Pons (tissue), 1 donor: ENCODE results near the gene HEPH.
"Not testable (repeated sequence)": the region's sequence is repeated elsewhere in the genome, so short reads cannot be mapped to it uniquely, and the experiment has no call there.

Experiments used
- DNase-seq: peaks from one replicate; pipeline ENCODE4 v3.0.0-alpha.2; 2016; ENCODE audit warnings: low spot score

The HEPH gene, protein sequence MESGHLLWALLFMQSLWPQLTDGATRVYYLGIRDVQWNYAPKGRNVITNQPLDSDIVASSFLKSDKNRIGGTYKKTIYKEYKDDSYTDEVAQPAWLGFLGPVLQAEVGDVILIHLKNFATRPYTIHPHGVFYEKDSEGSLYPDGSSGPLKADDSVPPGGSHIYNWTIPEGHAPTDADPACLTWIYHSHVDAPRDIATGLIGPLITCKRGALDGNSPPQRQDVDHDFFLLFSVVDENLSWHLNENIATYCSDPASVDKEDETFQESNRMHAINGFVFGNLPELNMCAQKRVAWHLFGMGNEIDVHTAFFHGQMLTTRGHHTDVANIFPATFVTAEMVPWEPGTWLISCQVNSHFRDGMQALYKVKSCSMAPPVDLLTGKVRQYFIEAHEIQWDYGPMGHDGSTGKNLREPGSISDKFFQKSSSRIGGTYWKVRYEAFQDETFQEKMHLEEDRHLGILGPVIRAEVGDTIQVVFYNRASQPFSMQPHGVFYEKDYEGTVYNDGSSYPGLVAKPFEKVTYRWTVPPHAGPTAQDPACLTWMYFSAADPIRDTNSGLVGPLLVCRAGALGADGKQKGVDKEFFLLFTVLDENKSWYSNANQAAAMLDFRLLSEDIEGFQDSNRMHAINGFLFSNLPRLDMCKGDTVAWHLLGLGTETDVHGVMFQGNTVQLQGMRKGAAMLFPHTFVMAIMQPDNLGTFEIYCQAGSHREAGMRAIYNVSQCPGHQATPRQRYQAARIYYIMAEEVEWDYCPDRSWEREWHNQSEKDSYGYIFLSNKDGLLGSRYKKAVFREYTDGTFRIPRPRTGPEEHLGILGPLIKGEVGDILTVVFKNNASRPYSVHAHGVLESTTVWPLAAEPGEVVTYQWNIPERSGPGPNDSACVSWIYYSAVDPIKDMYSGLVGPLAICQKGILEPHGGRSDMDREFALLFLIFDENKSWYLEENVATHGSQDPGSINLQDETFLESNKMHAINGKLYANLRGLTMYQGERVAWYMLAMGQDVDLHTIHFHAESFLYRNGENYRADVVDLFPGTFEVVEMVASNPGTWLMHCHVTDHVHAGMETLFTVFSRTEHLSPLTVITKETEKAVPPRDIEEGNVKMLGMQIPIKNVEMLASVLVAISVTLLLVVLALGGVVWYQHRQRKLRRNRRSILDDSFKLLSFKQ

GRCh38 chrX:66163849-66164411 lies at the start of gene HEPH:
Gene HEPH, plus strand, starts transcription at chrX:66164247. Its CDS starts 6,324 bp downstream, at chrX:66170571.
- DNase-seq, result peak; percentile 28

GRCh38 chrX:66118722-66119121 lies 45.3 kb upstream of the HEPH start:
- not testable (repeated sequence) for DNase-seq

DNA sequence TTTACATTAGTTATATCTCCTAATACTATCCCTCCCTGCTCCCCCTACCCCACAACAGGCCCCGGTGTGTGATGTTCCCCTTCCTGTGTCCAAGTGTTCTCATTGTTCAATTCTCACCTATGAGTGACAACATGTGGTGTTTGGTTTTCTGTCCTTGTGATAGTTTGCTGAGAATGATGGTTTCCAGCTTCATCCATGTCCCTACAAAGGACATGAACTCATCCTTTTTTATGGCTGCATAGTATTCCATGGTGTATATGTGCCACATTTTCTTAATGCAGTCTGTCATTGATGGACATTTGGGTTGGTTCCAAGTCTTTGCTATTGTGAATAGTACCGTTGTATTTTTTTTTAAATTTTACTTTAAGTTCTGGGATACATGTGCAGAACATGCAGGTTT lies 42.7 kb upstream of the HEPH start:
- DNase-seq, result not testable (repeated sequence)

DNA sequence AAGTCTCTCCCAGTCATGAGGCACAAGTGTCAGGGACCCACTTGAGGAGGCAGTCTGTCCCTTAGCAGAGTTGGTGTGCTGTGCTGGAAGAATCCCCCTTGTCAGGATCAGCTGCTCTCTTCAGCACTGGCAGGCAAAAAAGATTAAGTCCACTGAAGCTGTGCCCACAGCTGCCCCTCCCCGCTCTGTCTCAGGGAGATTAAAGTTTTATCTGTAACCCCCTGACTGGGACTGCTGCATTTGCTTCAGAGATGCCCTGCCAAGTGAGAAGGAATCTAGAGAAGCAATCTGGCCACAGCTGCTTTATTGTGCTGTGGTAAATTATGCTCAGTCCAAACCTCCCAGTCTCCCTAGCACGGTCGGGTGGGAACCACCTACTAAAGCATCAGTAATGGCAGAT lies 37.4 kb upstream of the HEPH start:
- no peak for DNase-seq

DNA sequence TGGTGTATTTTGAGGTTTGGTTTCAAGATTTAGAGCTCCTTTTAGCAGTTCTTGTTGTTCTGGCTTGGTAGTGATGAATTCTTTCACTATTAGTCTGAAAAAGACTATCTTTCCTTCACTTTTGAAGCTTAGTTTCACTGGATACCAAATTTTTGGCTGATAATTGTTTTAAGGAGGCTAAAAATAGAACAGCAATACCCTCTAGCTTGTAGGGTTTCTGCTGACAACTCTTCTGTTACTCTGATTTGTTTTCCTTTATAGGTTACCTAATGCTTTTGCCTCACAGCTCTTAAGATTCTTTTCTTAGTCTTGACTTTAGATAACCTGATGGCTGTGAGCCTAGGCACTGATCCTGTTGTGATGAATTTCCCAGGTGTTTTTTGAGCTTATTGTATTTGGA lies 33.6 kb upstream of the HEPH start:
- DNase-seq, result no peak

DNA sequence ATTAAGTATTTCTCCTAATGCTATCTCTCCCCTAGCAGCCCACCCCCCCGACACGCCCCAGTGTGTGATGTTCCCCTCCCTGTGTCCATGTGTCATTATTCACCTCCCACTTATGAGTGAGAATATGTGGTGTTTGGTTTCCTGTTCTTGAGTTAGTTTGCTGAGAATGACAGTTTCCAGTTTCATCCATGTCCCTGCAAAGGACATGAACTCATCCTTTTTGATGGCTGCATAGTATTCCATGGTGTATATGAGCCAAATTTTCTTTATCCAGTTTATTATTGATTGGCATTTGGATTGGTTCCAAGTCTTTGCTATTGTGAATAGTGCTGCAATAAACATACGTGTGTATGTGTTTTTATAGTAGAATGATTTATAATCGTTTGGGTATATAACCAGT lies 28.8 kb upstream of the HEPH start:
- DNase-seq, result not testable (repeated sequence)

DNA sequence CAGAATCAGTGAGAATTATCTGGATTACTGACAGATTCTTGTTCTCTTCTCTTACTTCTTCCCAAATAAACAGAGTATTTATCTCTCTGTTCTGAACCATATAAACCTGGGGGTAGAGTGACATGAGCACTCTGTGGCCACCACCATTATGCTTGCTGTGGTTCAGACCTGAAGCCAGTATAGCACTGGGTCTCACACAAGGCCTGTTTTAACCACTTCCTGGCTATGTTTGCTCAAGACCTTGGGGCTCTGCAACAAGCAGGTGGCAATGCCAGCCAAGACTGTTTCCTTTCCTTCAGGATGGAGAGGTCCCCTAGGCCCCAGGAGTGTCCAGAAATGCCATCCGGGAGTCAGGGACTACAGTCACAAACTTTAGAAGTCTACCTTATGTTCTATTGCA lies 21.7 kb upstream of the HEPH start:
- DNase-seq, result no peak

GRCh38 chrX:66144258-66144657 lies 19.8 kb upstream of the HEPH start:
- DNase-seq, result no peak

GRCh38 chrX:66149519-66149918 lies 14.5 kb upstream of the HEPH start:
- no peak for DNase-seq

DNA sequence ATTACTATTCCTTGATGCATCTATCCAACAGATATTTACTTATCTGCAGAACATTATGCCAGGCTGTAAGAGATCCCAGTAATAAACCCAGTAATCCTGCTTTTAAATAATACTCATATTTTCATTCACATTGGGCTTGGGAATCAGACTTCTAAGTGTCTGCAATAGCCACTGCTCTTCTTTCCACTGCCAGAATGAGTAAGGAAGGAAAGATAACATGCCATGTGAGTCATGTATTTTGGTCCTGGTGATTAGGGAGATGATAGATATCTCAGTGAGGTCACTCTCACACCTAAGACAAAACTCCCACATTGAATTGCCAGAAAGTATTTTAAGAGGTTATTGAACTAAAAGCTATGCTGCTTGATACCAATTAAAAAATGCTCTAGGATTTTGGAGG lies 13.9 kb upstream of the HEPH start:
- DNase-seq, result no peak

- no peak for DNase-seq
Observed at GRCh38 chrX:66162331-66162822, 1.7 kb upstream of the HEPH start.

DNA sequence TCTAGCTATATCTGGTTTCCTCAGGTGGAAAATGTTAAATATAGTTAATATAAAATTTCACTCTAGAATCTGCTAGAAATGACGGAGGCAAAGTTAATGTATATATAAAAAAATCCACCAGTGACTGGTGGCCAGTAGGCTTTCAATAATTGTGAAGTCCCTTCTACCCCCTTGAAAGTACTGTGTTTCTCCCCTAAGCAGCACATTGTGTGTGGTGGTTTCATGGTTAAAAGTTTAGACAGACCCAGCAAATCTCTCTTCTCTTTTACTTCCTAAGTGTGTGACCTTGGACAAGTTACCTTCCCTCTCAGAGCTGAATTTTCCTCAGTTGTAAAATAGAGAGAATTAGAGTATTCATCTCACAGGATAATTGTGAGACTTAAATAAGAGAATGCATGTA lies 600 bp upstream of the HEPH start:
- DNase-seq, result peak; percentile 4

DNA sequence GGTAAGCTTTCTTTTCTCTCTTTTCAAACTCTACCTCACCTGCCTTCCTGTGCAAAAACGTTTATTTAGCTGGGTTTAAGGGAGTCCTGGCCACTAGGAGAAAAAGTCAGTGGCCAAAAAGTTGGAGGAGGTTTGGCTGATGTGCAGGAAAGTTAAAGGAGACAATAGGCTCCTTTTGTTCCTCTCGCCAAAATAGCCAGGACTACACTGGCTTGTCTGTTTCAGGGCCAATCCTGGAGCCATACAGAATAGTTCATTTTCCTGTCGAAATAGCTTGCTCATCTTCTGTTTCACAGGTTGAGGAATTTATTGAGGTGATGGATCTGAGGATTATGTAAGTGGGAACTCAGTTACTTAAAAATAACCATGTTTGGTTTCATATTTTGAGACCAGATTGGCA lies 423 bp downstream of the HEPH start:
- peak; percentile 48 for DNase-seq

- no peak for DNase-seq
Observed at GRCh38 chrX:66164931-66165330, 884 bp downstream of the HEPH start.

- DNase-seq, result no peak
Observed at GRCh38 chrX:66166671-66167070, 2.6 kb downstream of the HEPH start.

DNA sequence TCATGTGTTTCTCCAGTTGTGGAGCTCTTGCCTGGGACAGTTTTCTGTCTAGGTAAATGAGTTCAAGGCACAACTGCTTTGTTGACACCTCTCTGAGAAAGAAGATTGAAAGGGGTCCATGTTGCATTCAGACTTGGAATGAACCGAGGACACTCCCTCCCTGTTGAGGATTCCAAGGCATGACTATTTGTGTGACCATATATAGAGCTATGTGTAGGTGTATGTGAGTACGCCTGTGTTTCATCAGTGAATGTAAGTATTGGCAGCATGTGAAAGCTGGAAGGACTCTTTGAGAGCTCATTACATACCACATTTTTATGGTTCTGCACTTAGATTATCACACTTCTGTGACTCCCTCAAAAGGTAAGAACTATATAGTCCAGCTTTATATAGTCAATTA lies 3.4 kb downstream of the HEPH start:
- no peak for DNase-seq

GRCh38 chrX:66176134-66176533 lies 12.1 kb downstream of the HEPH start:
- no peak for DNase-seq

DNA sequence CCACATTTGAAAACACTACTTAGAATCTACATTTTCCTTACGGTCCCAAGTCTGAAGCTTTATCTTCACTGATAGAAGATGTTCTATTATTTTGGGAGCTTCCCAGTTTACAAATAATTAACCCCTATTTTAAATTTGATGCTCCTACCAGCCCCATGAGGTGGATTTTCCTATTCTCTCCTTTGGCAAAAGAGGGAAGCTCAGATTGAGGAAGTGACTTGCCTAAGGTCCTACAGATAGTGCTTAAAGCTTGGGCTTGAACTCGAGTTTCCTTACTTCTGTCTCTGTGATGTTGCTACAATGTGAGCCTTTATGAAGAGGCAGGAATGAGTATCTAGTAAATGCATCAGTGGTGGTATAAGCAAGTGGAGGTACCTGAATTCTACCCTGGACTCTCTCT lies 27.5 kb downstream of the HEPH start:
- no peak for DNase-seq

- no peak for DNase-seq
Observed at GRCh38 chrX:66193821-66194220, 29.8 kb downstream of the HEPH start.

DNA sequence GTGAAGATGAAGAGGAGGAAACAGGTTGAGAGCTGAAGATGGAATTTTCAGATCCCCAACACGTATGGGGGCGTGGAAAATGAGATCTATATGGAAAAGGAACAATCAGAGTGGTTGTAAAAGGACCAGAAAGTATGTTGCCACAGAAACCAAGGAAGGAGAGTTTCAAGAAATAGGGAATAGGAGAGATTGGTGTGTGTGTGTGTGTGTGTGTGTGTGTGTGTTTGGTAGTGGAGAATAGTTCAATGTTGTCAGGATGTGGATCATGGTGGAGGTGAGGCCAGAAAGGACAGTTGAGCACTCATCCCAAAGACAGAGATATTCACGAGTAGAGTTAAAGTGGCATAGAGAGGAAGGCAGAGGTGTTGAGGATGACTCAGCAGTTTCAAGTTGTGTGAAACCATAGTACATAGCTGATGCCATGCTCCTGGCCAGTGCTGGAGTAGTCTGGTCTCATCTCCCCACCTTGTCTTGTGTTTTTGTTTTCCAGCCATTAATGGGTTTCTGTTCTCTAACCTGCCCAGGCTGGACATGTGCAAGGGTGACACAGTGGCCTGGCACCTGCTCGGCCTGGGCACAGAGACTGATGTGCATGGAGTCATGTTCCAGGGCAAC lies 36.1 kb downstream of the HEPH start:
- DNase-seq, result no peak
